ENCODE measurements around the gene UBN1.

DNA sequence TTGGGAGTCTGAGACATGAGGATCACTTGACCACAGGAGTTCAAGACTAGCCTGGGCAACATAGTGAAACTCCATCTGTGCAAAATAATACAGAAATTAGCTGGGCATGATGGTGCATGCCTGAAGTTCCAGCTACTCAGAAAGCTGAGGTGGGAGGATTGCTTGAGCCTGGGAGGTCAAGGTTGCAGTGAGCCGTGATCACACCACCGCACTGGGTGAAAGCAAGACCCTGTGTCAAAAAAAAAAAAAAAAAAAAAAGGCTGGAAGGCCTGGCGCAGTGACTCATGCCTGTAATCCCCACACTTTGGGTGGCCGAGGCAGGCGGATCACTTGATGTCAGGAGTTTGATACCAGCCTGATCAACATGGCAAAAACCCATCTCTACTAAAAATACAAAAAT, 8.1 kb downstream of the UBN1 start:
- TF ChIP-seq CTCF (optimal IDR thresholded peaks at IDR 0.05 in 1 of 3, IDR thresholded peaks at IDR 0.05 in 1 of 3, conservative IDR thresholded peaks at IDR 0.05 in 1 of 3; ENCODE audit: extremely low read depth in 1 of 3, insufficient read depth in 2 of 3, low read length in 3 of 3) (no peak), EZH2 (IDR thresholded peaks at IDR 0.05; ENCODE audit: low read length) (no peak)
